ENCODE results near the gene ELF4.

The ELF4 gene

DNA sequence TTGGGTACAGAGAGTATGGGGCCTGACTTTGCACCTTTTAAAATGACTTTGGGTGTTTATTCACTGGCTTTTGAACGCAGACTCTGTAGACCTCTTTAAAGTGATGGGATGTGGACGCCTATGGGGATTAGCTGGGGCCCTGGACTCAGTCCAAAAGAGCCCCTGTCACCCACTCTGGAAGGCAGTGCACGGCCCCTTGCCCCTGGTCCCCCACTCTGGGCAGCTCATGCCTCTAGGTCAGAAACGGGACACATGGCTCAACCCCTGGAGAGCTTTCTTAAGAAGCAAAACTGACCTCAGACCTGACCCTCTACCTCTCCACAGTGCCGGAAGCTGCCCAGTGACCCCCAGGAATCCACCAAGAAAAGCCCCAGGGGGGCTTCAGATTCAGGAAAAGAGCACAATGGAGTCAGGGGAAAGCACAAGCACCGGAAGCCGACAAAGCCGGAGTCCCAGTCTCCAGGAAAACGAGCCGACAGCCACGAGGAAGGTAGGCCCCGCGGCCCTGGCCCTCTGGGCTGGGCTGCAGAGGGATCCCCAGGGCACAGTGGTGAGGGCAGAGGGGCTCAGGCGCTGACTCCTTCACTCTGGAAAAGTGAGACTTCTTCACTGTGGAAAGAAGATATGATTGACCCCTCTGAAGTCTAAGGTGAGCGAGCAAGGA lies 89.5 kb downstream of the ELF4 start:
- H3K9ac ChIP-seq (ENCODE audit: low read length): no peak overlapping the region
- no peaks in the 10 kb centered on the region for H3K9me3 ChIP-seq (ENCODE audit: control insufficient read depth, low read length)
- no peaks in the 10 kb centered on the region for H3K36me3 ChIP-seq (ENCODE audit: control insufficient read depth, insufficient read depth, low read length)
- no peaks in the 10 kb centered on the region for H3K27me3 ChIP-seq (ENCODE audit: control insufficient read depth, insufficient read depth, low read length)
- H3K4me1 ChIP-seq (ENCODE audit: control insufficient read depth, insufficient read depth, low read length): peaks cover 5% of the 10 kb centered on the region
- no peak overlapping the region for H3K4me3 ChIP-seq (ENCODE audit: low read length)

DNA sequence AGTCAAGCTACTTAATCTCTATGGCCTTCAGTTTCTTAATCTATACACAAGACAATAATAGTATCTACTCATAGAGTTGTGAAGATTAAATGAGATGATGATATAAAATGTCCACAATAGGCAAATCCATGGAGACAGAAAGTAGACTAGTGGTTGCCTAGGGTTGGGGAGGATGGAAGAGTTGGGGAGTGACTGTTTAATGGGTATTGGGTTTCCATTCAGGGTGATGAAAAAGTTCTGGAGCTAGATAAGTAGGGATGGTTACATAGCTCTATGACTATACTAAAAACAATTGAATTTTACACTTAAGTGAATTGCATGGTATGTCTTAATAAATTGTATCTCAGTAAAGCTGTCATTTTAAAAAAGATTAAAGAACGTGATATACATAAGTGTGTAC lies 92.2 kb downstream of the ELF4 start:
- no peaks in the 10 kb centered on the region for H3K36me3 ChIP-seq (ENCODE audit: control insufficient read depth, insufficient read depth, low read length)
- no peak overlapping the region for H3K4me3 ChIP-seq (ENCODE audit: low read length)

DNA sequence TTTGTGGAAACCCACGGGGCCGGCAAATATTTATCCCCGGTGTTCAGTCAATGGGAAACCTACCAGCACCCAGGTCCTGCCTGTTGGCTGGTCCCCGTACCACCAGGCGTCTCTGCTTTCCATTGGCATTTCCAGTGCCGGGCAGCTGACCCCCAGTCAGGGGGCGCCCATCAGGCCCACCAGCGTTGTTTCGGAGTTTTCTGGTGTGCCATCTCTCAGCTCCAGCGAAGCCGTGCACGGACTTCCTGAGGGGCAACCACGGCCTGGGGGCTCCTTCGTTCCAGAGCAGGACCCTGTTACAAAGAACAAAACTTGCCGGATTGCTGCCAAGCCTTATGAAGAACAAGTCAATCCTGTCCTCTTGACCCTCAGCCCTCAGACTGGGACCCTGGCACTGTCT lies 95.1 kb downstream of the ELF4 start:
- H3K4me3 ChIP-seq (ENCODE audit: low read length): no peak overlapping the region
- H3K9me3 ChIP-seq (ENCODE audit: control insufficient read depth, low read length): no peaks in the 10 kb centered on the region
- no peak overlapping the region for H3K9ac ChIP-seq (ENCODE audit: low read length)
- H3K27me3 ChIP-seq (ENCODE audit: control insufficient read depth, insufficient read depth, low read length): no peaks in the 10 kb centered on the region
- H3K4me1 ChIP-seq (ENCODE audit: control insufficient read depth, insufficient read depth, low read length): no peaks in the 10 kb centered on the region
- H3K36me3 ChIP-seq (ENCODE audit: control insufficient read depth, insufficient read depth, low read length): no peaks in the 10 kb centered on the region

More for the DNA sequence above, 92.2 kb downstream of the ELF4 start:
- H3K4me1 ChIP-seq (ENCODE audit: control insufficient read depth, insufficient read depth, low read length): no peaks in the 10 kb centered on the region
- no peak overlapping the region for H3K9ac ChIP-seq (ENCODE audit: low read length)
- H3K27me3 ChIP-seq (ENCODE audit: control insufficient read depth, insufficient read depth, low read length): no peaks in the 10 kb centered on the region
- no peaks in the 10 kb centered on the region for H3K9me3 ChIP-seq (ENCODE audit: control insufficient read depth, low read length)
